Measurements from ENCODE around the gene SPATA4. TPM values are rescaled to one million over a fixed set of nuclear protein-coding genes. Genes with fewer than 3 reads are reported as not detected.

SPATA4 gene
- total RNA-seq, 2 experiments from 2014 or later, result not detected

DNA sequence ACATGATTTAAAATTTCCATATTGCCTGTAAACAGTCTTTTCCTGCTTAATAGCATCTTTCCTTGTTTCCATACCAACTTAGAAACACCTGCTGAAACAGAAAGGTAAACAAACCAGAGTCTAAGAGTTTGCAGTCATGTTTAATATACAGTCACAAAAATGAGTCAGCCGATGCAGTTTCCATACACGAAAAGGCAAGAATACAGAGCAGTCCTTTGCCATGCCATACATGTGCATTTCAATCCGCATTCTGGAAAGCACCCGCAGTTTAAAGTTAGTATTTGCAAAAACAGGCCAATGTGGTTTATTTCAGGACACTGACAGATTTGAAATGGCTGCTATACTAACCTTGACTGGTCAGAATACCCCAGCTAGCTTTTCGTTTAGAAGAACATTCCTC lies 41.6 kb upstream of the SPATA4 start:
- TF ChIP-seq, protein P1, sequence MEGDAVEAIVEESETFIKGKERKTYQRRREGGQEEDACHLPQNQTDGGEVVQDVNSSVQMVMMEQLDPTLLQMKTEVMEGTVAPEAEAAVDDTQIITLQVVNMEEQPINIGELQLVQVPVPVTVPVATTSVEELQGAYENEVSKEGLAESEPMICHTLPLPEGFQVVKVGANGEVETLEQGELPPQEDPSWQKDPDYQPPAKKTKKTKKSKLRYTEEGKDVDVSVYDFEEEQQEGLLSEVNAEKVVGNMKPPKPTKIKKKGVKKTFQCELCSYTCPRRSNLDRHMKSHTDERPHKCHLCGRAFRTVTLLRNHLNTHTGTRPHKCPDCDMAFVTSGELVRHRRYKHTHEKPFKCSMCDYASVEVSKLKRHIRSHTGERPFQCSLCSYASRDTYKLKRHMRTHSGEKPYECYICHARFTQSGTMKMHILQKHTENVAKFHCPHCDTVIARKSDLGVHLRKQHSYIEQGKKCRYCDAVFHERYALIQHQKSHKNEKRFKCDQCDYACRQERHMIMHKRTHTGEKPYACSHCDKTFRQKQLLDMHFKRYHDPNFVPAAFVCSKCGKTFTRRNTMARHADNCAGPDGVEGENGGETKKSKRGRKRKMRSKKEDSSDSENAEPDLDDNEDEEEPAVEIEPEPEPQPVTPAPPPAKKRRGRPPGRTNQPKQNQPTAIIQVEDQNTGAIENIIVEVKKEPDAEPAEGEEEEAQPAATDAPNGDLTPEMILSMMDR (IDR thresholded peaks at IDR 0.05), result no peak
- Mint-ChIP-seq H3K36me3 (ENCODE audit: low read depth) (no peaks in the 10 kb centered on the region), H3K4me1 (ENCODE audit: low read depth) (no peaks in the 10 kb centered on the region), H3K27me3 (peaks cover 15% of the 10 kb centered on the region), H3K4me3 (no peak overlapping the region), H3K9me3 (no peaks in the 10 kb centered on the region), H3K27ac (no peak overlapping the region)
- ChIA-PET CTCF (interaction anchor here (0.9 kb wide), 1 partner anchor 17 kb away, joined by 3 read pairs; no protein-coding TSS in a partner anchor), POLR2A (no interaction called here)
- intact Hi-C loops (cut with micrococcal nuclease), result no loop called here
- DNase-seq (no peak), ATAC-seq (no peak)

DNA sequence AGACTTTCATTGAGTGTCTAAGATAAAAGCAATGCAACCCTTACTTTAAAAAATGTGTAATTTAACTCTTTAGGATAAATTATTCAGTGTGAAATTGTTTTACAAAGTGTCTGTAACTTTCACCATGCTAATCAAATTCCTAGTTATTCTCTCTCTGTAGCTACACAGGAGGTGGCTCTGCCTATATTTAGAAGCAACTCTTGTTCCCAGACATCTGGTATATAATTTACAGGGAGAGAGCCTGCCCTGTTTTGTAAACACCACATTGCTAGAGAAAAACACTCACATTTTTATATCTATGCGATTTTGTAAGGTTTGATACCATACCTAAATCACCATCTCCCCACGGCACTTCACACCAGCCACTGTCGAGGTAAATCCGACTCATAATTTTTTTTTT lies 35.5 kb upstream of the SPATA4 start:
- ATAC-seq (no peak), DNase-seq (no peak)
- CTCF ChIA-PET, result no interaction called here
- TF ChIP-seq, protein P1 (IDR thresholded peaks at IDR 0.05), result no peak
- Mint-ChIP-seq H3K4me1 (ENCODE audit: low read depth) (no peaks in the 10 kb centered on the region), H3K9me3 (no peaks in the 10 kb centered on the region), H3K27ac (no peak overlapping the region), H3K27me3 (peaks cover 16% of the 10 kb centered on the region), H3K4me3 (no peak overlapping the region), H3K36me3 (ENCODE audit: low read depth) (no peaks in the 10 kb centered on the region)
- intact Hi-C loops (cut with micrococcal nuclease), result no loop called here
- POLR2A ChIA-PET, result no interaction called here

DNA sequence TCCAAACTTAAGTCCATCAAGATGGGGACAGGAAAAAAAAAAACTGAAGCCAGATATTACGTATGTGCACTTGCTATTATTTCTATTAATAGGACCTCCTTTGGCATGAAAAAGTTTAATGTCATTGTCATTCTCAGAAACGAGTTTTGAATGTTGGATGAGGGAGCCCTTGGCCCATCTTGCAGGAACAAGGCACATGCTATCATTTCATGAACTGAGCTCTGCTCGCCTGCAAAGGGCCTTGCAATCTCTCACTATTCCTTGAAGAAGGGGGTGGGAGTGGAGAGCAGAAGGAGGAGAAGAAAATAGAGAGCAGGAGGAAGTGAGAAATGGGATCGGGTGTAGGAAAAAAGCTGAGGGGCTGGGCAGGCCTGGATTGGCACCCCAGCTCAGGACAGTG lies 34.3 kb upstream of the SPATA4 start:
- Mint-ChIP-seq H3K9me3 (no peaks in the 10 kb centered on the region), H3K27ac (no peak overlapping the region), H3K27me3 (peaks cover 15% of the 10 kb centered on the region), H3K4me1 (ENCODE audit: low read depth) (no peaks in the 10 kb centered on the region), H3K4me3 (no peak overlapping the region), H3K36me3 (ENCODE audit: low read depth) (no peaks in the 10 kb centered on the region)
- ATAC-seq (no peak), DNase-seq (no peak)
- intact Hi-C loops (cut with micrococcal nuclease), result no loop called here
- TF ChIP-seq, protein P1 (IDR thresholded peaks at IDR 0.05), result no peak
- POLR2A ChIA-PET, result no interaction called here
- CTCF ChIA-PET, result interaction anchor here (1.0 kb wide), 1 partner anchor 13 kb away, joined by 3 read pairs; no protein-coding TSS in a partner anchor

DNA sequence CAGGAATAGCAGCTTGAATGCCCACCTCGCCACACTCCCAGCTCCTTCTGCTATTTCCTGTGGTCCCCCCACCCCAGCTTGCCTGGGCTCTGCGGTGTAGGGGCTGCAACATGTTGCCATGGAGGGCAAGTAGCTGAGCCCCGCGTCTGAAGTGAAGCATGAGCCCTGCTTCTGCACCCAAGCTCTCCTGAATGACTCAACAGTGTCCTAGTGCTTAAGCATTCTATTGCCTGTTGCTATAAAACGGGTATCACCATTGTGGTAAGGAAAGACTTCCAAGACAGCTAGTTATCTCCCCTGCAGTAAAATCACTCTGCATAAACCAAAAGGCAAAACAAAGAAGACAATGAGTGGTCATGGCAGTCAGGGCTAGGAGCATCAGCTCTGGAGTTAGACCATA lies 31.4 kb upstream of the SPATA4 start:
- Mint-ChIP-seq H3K4me3 (no peak overlapping the region), H3K27ac (no peak overlapping the region), H3K4me1 (ENCODE audit: low read depth) (no peaks in the 10 kb centered on the region), H3K9me3 (no peaks in the 10 kb centered on the region), H3K27me3 (peaks cover 7% of the 10 kb centered on the region), H3K36me3 (ENCODE audit: low read depth) (no peaks in the 10 kb centered on the region)
- CTCF ChIA-PET, result interaction anchor here (0.7 kb wide), 1 partner anchor 76 kb away, joined by 3 read pairs; no protein-coding TSS in a partner anchor
- ATAC-seq (no peak), DNase-seq (no peak)
- POLR2A ChIA-PET, result no interaction called here
- intact Hi-C loops (cut with micrococcal nuclease), result no loop called here
- TF ChIP-seq, protein P1 (IDR thresholded peaks at IDR 0.05), result no peak

DNA sequence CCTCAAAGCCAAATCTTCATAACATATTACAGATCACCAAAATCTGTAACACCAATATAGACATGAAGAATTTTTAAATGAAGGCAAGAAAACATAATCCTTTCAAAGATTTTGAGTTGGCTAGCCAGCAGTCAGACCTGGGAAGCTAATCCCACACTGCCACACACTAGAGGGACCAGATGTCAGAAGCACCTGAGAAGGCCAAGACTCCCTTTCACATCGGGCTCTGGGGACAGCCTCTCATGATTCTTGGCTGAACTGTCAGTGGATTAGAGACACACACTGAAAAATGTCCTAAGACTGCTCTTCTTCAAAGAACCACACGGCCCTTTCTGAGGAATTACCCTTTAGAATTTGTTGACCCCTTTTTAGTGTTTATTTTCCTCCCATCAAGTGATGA lies 28.2 kb upstream of the SPATA4 start:
- Mint-ChIP-seq H3K27me3 (peaks cover 6% of the 10 kb centered on the region), H3K4me3 (no peak overlapping the region), H3K9me3 (no peaks in the 10 kb centered on the region), H3K36me3 (ENCODE audit: low read depth) (no peaks in the 10 kb centered on the region), H3K4me1 (ENCODE audit: low read depth) (no peaks in the 10 kb centered on the region), H3K27ac (no peak overlapping the region)
- POLR2A ChIA-PET, result no interaction called here
- intact Hi-C loops (cut with micrococcal nuclease), result no loop called here
- no peak for ATAC-seq
- TF ChIP-seq, protein P1 (IDR thresholded peaks at IDR 0.05), result no peak
- CTCF ChIA-PET, result no interaction called here
- DNase-seq, result no peak
